PC-3 (cell line): ENCODE data around the gene MAP2K1. TPM values are rescaled to one million over a fixed set of nuclear protein-coding genes. Genes with fewer than 3 reads are reported as not detected.
"Not testable (repeated sequence)": the region's sequence is repeated elsewhere in the genome, so short reads cannot be mapped to it uniquely, and the experiment has no call there.

ENCODE experiments used
- ATAC-seq: fragments of 200-7000 bp; cut with Tn5 transposase; 2 replicates; pipeline ENCODE4 v1.9.1; 2020; ENCODE audit warnings: mild to moderate bottlenecking, moderate library complexity
- BruUV-seq: library from RNA; stranded (reverse); fragments of 400-500 nt; replicated peaks from 2 replicates; lab custom pipeline; 2021; lab: Mats Ljungman, UMichigan
- CTCF ChIA-PET: fragments of 300-600 bp; sonication (Branson Sonifier 250); formaldehyde crosslinking; loops from one replicate; lab custom pipeline; 2022; ENCODE audit warnings: antibody characterized with exemption; lab: Charles Lee
- POLR2A ChIA-PET: fragments of 300-600 bp; sonication (Branson Sonifier 250); formaldehyde crosslinking; loops from one replicate; lab custom pipeline; 2022; ENCODE audit warnings: antibody characterized with exemption; ENCODE audit not compliant: unreplicated experiment; lab: Charles Lee
- DNase-seq: peaks from one replicate; pipeline ENCODE4 v3.0.0-alpha.2; 2015
- H2AFZ ChIP-seq: fragments of 300-600 bp; sonication (generic); 2 replicates; pipeline ENCODE4 v1.6.0; 2016; ENCODE audit warnings: antibody characterized with exemption, low read length
- H3F3A ChIP-seq: fragments of 300-600 bp; sonication (generic); one replicate; pipeline ENCODE4 v1.6.0; 2017; ENCODE audit warnings: antibody characterized with exemption, low read length, control low read depth, mild to moderate bottlenecking; ENCODE audit not compliant: unreplicated experiment
- H3K27ac ChIP-seq: fragments of 300-600 bp; sonication (generic); 2 replicates; pipeline ENCODE4 v1.5.1; 2016; ENCODE audit warnings: mild to moderate bottlenecking, low read length
- H3K27me3 ChIP-seq: fragments of 300-600 bp; sonication (generic); 2 replicates; pipeline ENCODE4 v1.6.1; 2016; ENCODE audit warnings: low read length, mixed read lengths
- H3K36me3 ChIP-seq: fragments of 300-600 bp; sonication (generic); 2 replicates; pipeline ENCODE4 v1.6.1; 2016; ENCODE audit warnings: low read depth, mixed run types, low read length, mixed read lengths
- H3K4me1 ChIP-seq: fragments of 300-600 bp; sonication (generic); 2 replicates; pipeline ENCODE4 v1.5.1; 2016; ENCODE audit warnings: low read length; ENCODE audit not compliant: insufficient read depth
- H3K4me2 ChIP-seq: fragments of 300-600 bp; sonication (generic); 2 replicates; pipeline ENCODE4 v1.6.0; 2016; ENCODE audit warnings: low read length
- H3K4me3 ChIP-seq: fragments of 300-600 bp; sonication (generic); 2 replicates; pipeline ENCODE4 v1.5.1; 2016; ENCODE audit warnings: mild to moderate bottlenecking, low read length, mixed read lengths
- H3K79me2 ChIP-seq: fragments of 300-600 bp; sonication (generic); 2 replicates; pipeline ENCODE4 v1.6.1; 2017; ENCODE audit warnings: low read length, mixed read lengths
- H3K9ac ChIP-seq: fragments of 300-600 bp; sonication (generic); 2 replicates; pipeline ENCODE4 v1.6.0; 2016; ENCODE audit warnings: mild to moderate bottlenecking, low read length
- H3K9me2 ChIP-seq: fragments of 300-600 bp; sonication (generic); replicated peaks from 2 replicates; pipeline ENCODE4 v1.6.1; 2016; ENCODE audit warnings: mixed run types, low read length, mixed read lengths
- H3K9me3 ChIP-seq: fragments of 300-600 bp; sonication (generic); 2 replicates; pipeline ENCODE4 v1.6.1; 2016; ENCODE audit warnings: low read length, mixed read lengths
- H4K20me1 ChIP-seq: fragments of 300-600 bp; sonication (generic); 2 replicates; pipeline ENCODE4 v1.6.1; 2016; ENCODE audit warnings: low read length, mixed read lengths
- EZH2 ChIP-seq: fragments of 300-600 bp; sonication (generic); IDR thresholded peaks from one replicate; pipeline ENCODE4 v1.6.1; 2017; ENCODE audit warnings: antibody characterized with exemption, mild to moderate bottlenecking, low read length; ENCODE audit not compliant: unreplicated experiment
- EZH2phosphoT487 ChIP-seq: fragments of 300-600 bp; sonication (generic); IDR thresholded peaks from 2 replicates; pipeline ENCODE4 v1.6.1; 2018; ENCODE audit warnings: mild to moderate bottlenecking, antibody characterized with exemption, low read length, borderline replicate concordance
- intact Hi-C: fragments of 100-400 bp; cut with micrococcal nuclease; formaldehyde crosslinking; loops from 2 replicates; pipeline ENCODE4 v1.9.0; 2023
- total RNA-seq: library from RNA; depleted of rRNA; stranded (reverse); fragments of >200 nt; gene quantifications from 2 replicates; pipeline ENCODE4 v1.2.3, GENCODE V29; 2014
- TF ChIP-seq, protein P1 (sequence below): fragments of 300-600 bp; sonication (generic); conservative IDR thresholded peaks from 2 replicates; pipeline ENCODE4 v1.5.1; 2017; ENCODE audit warnings: antibody characterized with exemption, low read depth, mild to moderate bottlenecking, low read length

MAP2K1 gene
- total RNA-seq, 1 experiment from 2014 or later: 35.5 TPM

DNA sequence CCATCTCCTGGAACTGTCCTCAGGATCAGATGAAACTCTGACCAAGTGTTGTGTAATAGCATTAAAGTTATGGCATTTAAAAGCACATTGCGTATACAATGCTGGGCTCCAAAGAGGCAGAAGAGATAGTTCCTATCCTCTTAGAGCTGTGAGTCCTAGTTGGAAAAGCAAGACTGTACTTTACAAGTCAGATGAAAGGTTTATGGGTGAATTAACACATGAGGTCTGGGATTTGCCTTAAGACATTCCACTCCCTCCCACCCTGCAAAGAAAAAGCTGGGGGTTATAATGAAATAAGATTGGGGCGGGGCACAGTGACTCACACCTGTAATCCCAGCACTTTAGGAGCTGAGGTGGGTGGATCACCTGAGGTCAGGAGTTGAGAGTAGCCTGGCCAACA lies 75.2 kb downstream of the MAP2K1 start:
- no peaks in the 10 kb centered on the region for H3F3A ChIP-seq
- BruUV-seq: no TSS peak
- no peaks in the 10 kb centered on the region for H3K79me2 ChIP-seq
- no peak overlapping the region for H3K4me3 ChIP-seq
- intact Hi-C loops: no loop called here
- POLR2A ChIA-PET: no interaction called here
- peak overlapping the region; percentile 34; the same call in 1 of the 2 replicates for H3K4me2 ChIP-seq
- CTCF ChIA-PET: no interaction called here
- H3K4me1 ChIP-seq: peaks cover 28% of the 10 kb centered on the region
- no peaks in the 10 kb centered on the region for H3K9me3 ChIP-seq
- H4K20me1 ChIP-seq: no peaks in the 10 kb centered on the region
- DNase-seq (peak; percentile 56), ATAC-seq (peak; percentile 42)
- no peaks in the 10 kb centered on the region for H3K9me2 ChIP-seq
- no peak for TF ChIP-seq EZH2
- TF ChIP-seq EZH2phosphoT487: no peak
- TF ChIP-seq, protein P1, sequence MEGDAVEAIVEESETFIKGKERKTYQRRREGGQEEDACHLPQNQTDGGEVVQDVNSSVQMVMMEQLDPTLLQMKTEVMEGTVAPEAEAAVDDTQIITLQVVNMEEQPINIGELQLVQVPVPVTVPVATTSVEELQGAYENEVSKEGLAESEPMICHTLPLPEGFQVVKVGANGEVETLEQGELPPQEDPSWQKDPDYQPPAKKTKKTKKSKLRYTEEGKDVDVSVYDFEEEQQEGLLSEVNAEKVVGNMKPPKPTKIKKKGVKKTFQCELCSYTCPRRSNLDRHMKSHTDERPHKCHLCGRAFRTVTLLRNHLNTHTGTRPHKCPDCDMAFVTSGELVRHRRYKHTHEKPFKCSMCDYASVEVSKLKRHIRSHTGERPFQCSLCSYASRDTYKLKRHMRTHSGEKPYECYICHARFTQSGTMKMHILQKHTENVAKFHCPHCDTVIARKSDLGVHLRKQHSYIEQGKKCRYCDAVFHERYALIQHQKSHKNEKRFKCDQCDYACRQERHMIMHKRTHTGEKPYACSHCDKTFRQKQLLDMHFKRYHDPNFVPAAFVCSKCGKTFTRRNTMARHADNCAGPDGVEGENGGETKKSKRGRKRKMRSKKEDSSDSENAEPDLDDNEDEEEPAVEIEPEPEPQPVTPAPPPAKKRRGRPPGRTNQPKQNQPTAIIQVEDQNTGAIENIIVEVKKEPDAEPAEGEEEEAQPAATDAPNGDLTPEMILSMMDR: no peak
- no peaks in the 10 kb centered on the region for H3K27me3 ChIP-seq
- peaks cover 3% of the 10 kb centered on the region; the same call in 1 of the 2 replicates for H3K36me3 ChIP-seq
- H3K9ac ChIP-seq: no peak overlapping the region
- peak overlapping the region; percentile 46 for H3K27ac ChIP-seq
- no peak overlapping the region for H2AFZ ChIP-seq

GRCh38 chr15:66462627-66463026 lies 75.9 kb downstream of the MAP2K1 start:
- no peaks in the 10 kb centered on the region for H3K79me2 ChIP-seq
- no peak overlapping the region for H3K9ac ChIP-seq
- H3K4me3 ChIP-seq: no peak overlapping the region
- no peaks in the 10 kb centered on the region for H3K9me3 ChIP-seq
- no peaks in the 10 kb centered on the region for H4K20me1 ChIP-seq
- no TSS peak for BruUV-seq
- H3K4me2 ChIP-seq: no peak overlapping the region
- H3K27me3 ChIP-seq: no peaks in the 10 kb centered on the region
- TF ChIP-seq EZH2phosphoT487 (no peak), EZH2 (no peak)
- TF ChIP-seq, protein P1: no peak
- ATAC-seq (no peak), DNase-seq (no peak)
- peaks cover 28% of the 10 kb centered on the region for H3K4me1 ChIP-seq
- H2AFZ ChIP-seq: no peak overlapping the region
- intact Hi-C loops: no loop called here
- ChIA-PET POLR2A (no interaction called here), CTCF (no interaction called here)
- peaks cover 3% of the 10 kb centered on the region; the same call in 1 of the 2 replicates for H3K36me3 ChIP-seq
- H3K9me2 ChIP-seq: no peaks in the 10 kb centered on the region
- H3K27ac ChIP-seq: no peak overlapping the region
- H3F3A ChIP-seq: no peaks in the 10 kb centered on the region

DNA sequence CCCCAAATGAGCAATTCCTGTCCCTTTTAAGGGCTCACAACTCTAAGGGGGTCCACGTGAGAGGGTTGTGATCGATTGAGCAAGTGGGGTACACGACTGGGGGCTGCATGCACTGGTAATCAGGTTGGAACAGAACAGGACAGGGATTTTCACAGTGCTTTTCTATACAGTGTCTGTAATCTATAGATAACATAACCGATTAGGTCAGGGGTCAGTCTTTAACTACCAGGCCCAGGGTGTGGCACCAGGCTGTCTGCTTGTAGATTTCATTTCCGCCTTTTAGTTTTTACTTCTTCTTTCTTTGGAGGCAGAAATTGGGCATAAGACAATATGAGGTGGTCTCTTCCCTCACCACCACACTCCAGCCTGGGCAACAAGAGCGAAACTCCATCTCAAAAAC lies 78.6 kb downstream of the MAP2K1 start:
- DNase-seq, H4K20me1 ChIP-seq, CTCF ChIA-PET, H3K79me2 ChIP-seq, H3K36me3 ChIP-seq, H3K27ac ChIP-seq, ATAC-seq, intact Hi-C loops, H3K4me2 ChIP-seq, H3K9me3 ChIP-seq, H3K9ac ChIP-seq, H3K9me2 ChIP-seq, H2AFZ ChIP-seq, H3F3A ChIP-seq, BruUV-seq, H3K4me3 ChIP-seq, H3K27me3 ChIP-seq, POLR2A ChIA-PET: not testable (repeated sequence)
- H3K4me1 ChIP-seq: peaks cover 19% of the 10 kb centered on the region

GRCh38 chr15:66467162-66468040 lies 80.7 kb downstream of the MAP2K1 start:
- POLR2A ChIA-PET, H3K27ac ChIP-seq, H2AFZ ChIP-seq, H3F3A ChIP-seq, H3K9me3 ChIP-seq, H4K20me1 ChIP-seq, H3K9me2 ChIP-seq, DNase-seq, H3K4me2 ChIP-seq, H3K36me3 ChIP-seq, H3K27me3 ChIP-seq, BruUV-seq, H3K9ac ChIP-seq, intact Hi-C loops, CTCF ChIA-PET, ATAC-seq, H3K79me2 ChIP-seq, H3K4me3 ChIP-seq, H3K4me1 ChIP-seq: not testable (repeated sequence)

DNA sequence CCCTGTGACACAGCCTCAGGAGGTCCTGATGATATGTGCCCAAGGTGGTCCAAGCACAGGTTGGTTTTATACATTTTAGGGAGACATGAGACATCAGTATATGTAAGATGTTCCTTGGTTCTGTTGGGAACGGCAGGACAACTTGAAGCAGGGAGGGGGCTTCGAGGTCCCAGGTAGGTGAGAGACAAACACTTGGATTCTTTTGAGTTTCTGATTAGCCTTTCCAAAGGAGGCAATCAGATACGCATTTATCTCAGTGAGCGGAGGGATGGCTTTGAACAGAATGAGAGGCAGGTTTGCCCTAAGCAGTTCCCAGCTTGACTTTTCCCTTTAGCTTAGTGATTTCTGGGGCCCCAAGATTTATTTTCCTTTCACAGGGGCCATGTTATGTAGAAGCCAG lies 84.1 kb downstream of the MAP2K1 start:
- H3K36me3 ChIP-seq, CTCF ChIA-PET, H3K9me3 ChIP-seq, H4K20me1 ChIP-seq, H3K4me3 ChIP-seq, H2AFZ ChIP-seq, DNase-seq, H3F3A ChIP-seq, H3K27ac ChIP-seq, H3K27me3 ChIP-seq, intact Hi-C loops, H3K4me1 ChIP-seq, H3K79me2 ChIP-seq, H3K4me2 ChIP-seq, H3K9ac ChIP-seq, ATAC-seq, H3K9me2 ChIP-seq, BruUV-seq: not testable (repeated sequence)
- POLR2A ChIA-PET: interaction anchor here (0.6 kb wide), 1 partner anchor 1593 kb away, joined by 4 read pairs; no protein-coding TSS in a partner anchor
